A673 (cell line): ENCODE results near the gene VRTN. TPM values are rescaled to one million over a fixed set of nuclear protein-coding genes. Genes with fewer than 3 reads are reported as not detected.

ENCODE experiments used
- BruUV-seq: library from RNA; stranded (reverse); fragments of 400-500 nt; replicated peaks from 2 replicates; lab custom pipeline; 2021; lab: Mats Ljungman, UMichigan
- CTCF ChIA-PET: fragments of 300-600 bp; sonication (Branson Sonifier 250); formaldehyde crosslinking; loops from one replicate; lab custom pipeline; 2022; ENCODE audit warnings: antibody characterized with exemption; lab: Charles Lee
- POLR2A ChIA-PET: fragments of 300-600 bp; sonication (Branson Sonifier 250); formaldehyde crosslinking; loops from one replicate; lab custom pipeline; 2022; ENCODE audit warnings: antibody characterized with exemption; ENCODE audit not compliant: low non-redundant PET; lab: Charles Lee
- DNase-seq: peaks from one replicate; pipeline ENCODE4 v3.0.0-alpha.2; 2015; ENCODE audit warnings: low spot score
- H3K27ac ChIP-seq: fragments of 200-600 bp; sonication (generic); 2 replicates; pipeline ENCODE4 v1.5.1; 2016; ENCODE audit warnings: mixed run types, low read depth, mild to moderate bottlenecking, mixed read lengths, antibody characterized with exemption, low read length; ENCODE audit not compliant: poor library complexity, severe bottlenecking
- H3K27me3 ChIP-seq: fragments of 200-600 bp; sonication (generic); replicated peaks from 2 replicates; pipeline ENCODE4 v1.6.1; 2017; ENCODE audit warnings: mixed run types, low read depth, mild to moderate bottlenecking, mixed read lengths, antibody characterized with exemption, low read length; ENCODE audit not compliant: insufficient read depth, poor library complexity
- H3K36me3 ChIP-seq: fragments of 200-600 bp; sonication (generic); 2 replicates; pipeline ENCODE4 v1.6.1; 2016; ENCODE audit warnings: mixed run types, mild to moderate bottlenecking, mixed read lengths, antibody characterized with exemption, low read length; ENCODE audit not compliant: insufficient read depth, poor library complexity, severe bottlenecking
- H3K4me1 ChIP-seq: fragments of 200-600 bp; sonication (generic); 2 replicates; pipeline ENCODE4 v1.6.1; 2017; ENCODE audit warnings: mixed run types, mild to moderate bottlenecking, mixed read lengths, antibody characterized with exemption, low read length; ENCODE audit not compliant: insufficient read depth, poor library complexity, severe bottlenecking
- H3K4me3 ChIP-seq: fragments of 200-600 bp; sonication (generic); 2 replicates; pipeline ENCODE4 v1.5.1; 2016; ENCODE audit warnings: low read depth, mixed run types, mild to moderate bottlenecking, mixed read lengths, low read length; ENCODE audit not compliant: poor library complexity, severe bottlenecking
- H3K9me3 ChIP-seq: fragments of 200-600 bp; sonication (generic); 2 replicates; pipeline ENCODE4 v1.6.1; 2016; ENCODE audit warnings: mixed run types, low read depth, mild to moderate bottlenecking, mixed read lengths, antibody characterized with exemption, low read length; ENCODE audit not compliant: poor library complexity, severe bottlenecking
- CTCF ChIP-seq: fragments of 300-800, 200-600 bp; sonication (generic); conservative IDR thresholded peaks from 2 replicates; pipeline ENCODE4 v1.5.1; 2017; ENCODE audit warnings: low read depth, mild to moderate bottlenecking, antibody characterized with exemption, low read length, moderate library complexity, mixed read lengths
- EZH2 ChIP-seq: fragments of 200-600 bp; sonication (generic); IDR thresholded peaks from 2 replicates; pipeline ENCODE4 v1.6.1; 2017; ENCODE audit warnings: borderline replicate concordance, low read depth, mild to moderate bottlenecking, mixed read lengths, antibody characterized with exemption, low read length; ENCODE audit not compliant: poor library complexity, severe bottlenecking
- intact Hi-C: fragments of 100-400 bp; cut with micrococcal nuclease; formaldehyde crosslinking; loops from one replicate; pipeline ENCODE4 v1.10.0; 2022; ENCODE audit not compliant: unreplicated experiment
- total RNA-seq: library from RNA; stranded (reverse); gene quantifications from 2 replicates; pipeline ENCODE4 v1.2.3, GENCODE V29; 2021

The VRTN gene
- total RNA-seq, 1 experiment from 2014 or later = not detected

GRCh38 chr14:74402401-74403251, 54.4 kb downstream of the VRTN start:
- CTCF ChIA-PET = no interaction called here

GRCh38 chr14:74403619-74404417, 55.5 kb downstream of the VRTN start:
- ChIA-PET POLR2A (interaction anchor here (0.6 kb wide), 1 partner anchor 171 kb away, joined by 3 read pairs; no protein-coding TSS in a partner anchor), CTCF (no interaction called here)
- no TSS peak for BruUV-seq
- H3K4me1 ChIP-seq = no peaks in the 10 kb centered on the region
- DNase-seq = no peak
- H3K4me3 ChIP-seq = no peak overlapping the region
- H3K27ac ChIP-seq = no peak overlapping the region
- peaks cover 4% of the 10 kb centered on the region for H3K27me3 ChIP-seq
- TF ChIP-seq CTCF (no peak), EZH2 (no peak)
- no peaks in the 10 kb centered on the region for H3K9me3 ChIP-seq
- intact Hi-C loops = no loop called here
- no peaks in the 10 kb centered on the region for H3K36me3 ChIP-seq

More at GRCh38 chr14:74402401-74403251, 54.4 kb downstream of the VRTN start:
- H3K27me3 ChIP-seq = peaks cover 4% of the 10 kb centered on the region
- no peaks in the 10 kb centered on the region for H3K36me3 ChIP-seq
- intact Hi-C loops = no loop called here
- H3K4me1 ChIP-seq = no peaks in the 10 kb centered on the region
- no TSS peak for BruUV-seq
- TF ChIP-seq CTCF (no peak), EZH2 (no peak)
- POLR2A ChIA-PET = interaction anchor here (0.6 kb wide), 1 partner anchor 170 kb away, joined by 3 read pairs; no protein-coding TSS in a partner anchor
- no peak for DNase-seq
- no peak overlapping the region for H3K4me3 ChIP-seq
- no peak overlapping the region for H3K27ac ChIP-seq
- H3K9me3 ChIP-seq = no peaks in the 10 kb centered on the region

- H3K27ac ChIP-seq = no peak overlapping the region
- no peaks in the 10 kb centered on the region for H3K9me3 ChIP-seq
- ChIA-PET CTCF (no interaction called here), POLR2A (no interaction called here)
- no peaks in the 10 kb centered on the region for H3K36me3 ChIP-seq
- no TSS peak for BruUV-seq
- no peak overlapping the region for H3K4me3 ChIP-seq
- H3K4me1 ChIP-seq = no peaks in the 10 kb centered on the region
- peaks cover 4% of the 10 kb centered on the region for H3K27me3 ChIP-seq
- TF ChIP-seq CTCF (no peak), EZH2 (no peak)
- no peak for DNase-seq
- intact Hi-C loops = no loop called here
Measured at GRCh38 chr14:74404435-74404834, 56.2 kb downstream of the VRTN start.
